ENCODE measurements around the gene STXBP2.

The STXBP2 gene

DNA sequence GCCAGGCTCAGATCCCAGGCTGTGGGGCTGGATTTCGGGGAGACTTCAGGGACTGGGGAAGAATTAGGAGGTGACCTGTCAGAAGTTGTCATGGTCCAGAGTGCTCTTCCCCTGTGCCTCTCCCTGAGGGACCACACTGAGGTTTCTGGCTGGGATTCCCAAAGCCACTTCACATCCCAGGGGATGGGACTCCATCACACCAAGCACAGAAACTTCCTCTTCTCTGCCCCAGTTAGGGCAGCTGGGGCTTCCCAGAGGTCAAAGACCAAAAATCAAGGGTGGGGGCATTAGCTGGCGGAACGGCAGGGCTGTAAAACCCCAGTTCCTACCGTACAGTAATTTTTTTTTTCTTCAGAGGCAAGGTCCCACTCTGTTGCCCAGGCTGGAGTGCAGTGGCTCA, 57.6 kb downstream of the STXBP2 start:
- TF ChIP-seq, protein P1, sequence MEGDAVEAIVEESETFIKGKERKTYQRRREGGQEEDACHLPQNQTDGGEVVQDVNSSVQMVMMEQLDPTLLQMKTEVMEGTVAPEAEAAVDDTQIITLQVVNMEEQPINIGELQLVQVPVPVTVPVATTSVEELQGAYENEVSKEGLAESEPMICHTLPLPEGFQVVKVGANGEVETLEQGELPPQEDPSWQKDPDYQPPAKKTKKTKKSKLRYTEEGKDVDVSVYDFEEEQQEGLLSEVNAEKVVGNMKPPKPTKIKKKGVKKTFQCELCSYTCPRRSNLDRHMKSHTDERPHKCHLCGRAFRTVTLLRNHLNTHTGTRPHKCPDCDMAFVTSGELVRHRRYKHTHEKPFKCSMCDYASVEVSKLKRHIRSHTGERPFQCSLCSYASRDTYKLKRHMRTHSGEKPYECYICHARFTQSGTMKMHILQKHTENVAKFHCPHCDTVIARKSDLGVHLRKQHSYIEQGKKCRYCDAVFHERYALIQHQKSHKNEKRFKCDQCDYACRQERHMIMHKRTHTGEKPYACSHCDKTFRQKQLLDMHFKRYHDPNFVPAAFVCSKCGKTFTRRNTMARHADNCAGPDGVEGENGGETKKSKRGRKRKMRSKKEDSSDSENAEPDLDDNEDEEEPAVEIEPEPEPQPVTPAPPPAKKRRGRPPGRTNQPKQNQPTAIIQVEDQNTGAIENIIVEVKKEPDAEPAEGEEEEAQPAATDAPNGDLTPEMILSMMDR (IDR thresholded peaks at IDR 0.05; ENCODE audit: control insufficient read depth, insufficient read depth, low read depth, low read length, missing control alignments), result no peak
- H3K4me3 ChIP-seq (ENCODE audit: control insufficient read depth, low read depth, low read length), result no peak overlapping the region
- no peak for DNase-seq (ENCODE audit: low read depth)
